Panc1 (cell line): Measurements from ENCODE around the gene GRM4.
A peak's percentile ranks its signal among the peaks of the same experiment; 100 is the strongest.

ENCODE experiments used
- CTCF ChIP-seq: fragments of 450-650 bp; IDR thresholded peaks from 2 replicates; pipeline ENCODE4 v1.5.1; 2017; ENCODE audit warnings: mild to moderate bottlenecking
- POLR2AphosphoS5 ChIP-seq: IDR thresholded peaks from 2 replicates; pipeline ENCODE4 v1.6.1; 2012; ENCODE audit warnings: mild to moderate bottlenecking, low read depth, low read length, moderate library complexity

GRCh38 chr6:34194772-34195171 lies 48.9 kb upstream of the GRM4 start:
- TF ChIP-seq CTCF: peak; percentile 50
- TF ChIP-seq POLR2AphosphoS5: no peak
